Thyroid gland (tissue), 4 donors: ENCODE results near the gene MVB12B.
"Not testable (repeated sequence)": the region's sequence is repeated elsewhere in the genome, so short reads cannot be mapped to it uniquely, and the experiment has no call there.

ENCODE experiments used
- POLR2A ChIP-seq, 2 donors: fragments of 450-650 bp; IDR thresholded peaks; one replicate each; pipeline ENCODE4 v1.6.1; 2017; ENCODE audit warnings: antibody characterized with exemption in 2 of 2, mild to moderate bottlenecking in 2 of 2, moderate library complexity in 1 of 2
- TF ChIP-seq, protein P1 (sequence below), 6 experiments: fragments of 200-600 bp in 3 of 6; fragments of 450-650 bp in 3 of 6; sonication (generic) in 3 of 6; IDR thresholded peaks; one replicate each; pipeline ENCODE4 v1.5.1; 2016 to 2019; ENCODE audit warnings: antibody characterized with exemption in 6 of 6, mild to moderate bottlenecking in 2 of 6, inconsistent platforms in 1 of 6, moderate library complexity in 1 of 6

DNA sequence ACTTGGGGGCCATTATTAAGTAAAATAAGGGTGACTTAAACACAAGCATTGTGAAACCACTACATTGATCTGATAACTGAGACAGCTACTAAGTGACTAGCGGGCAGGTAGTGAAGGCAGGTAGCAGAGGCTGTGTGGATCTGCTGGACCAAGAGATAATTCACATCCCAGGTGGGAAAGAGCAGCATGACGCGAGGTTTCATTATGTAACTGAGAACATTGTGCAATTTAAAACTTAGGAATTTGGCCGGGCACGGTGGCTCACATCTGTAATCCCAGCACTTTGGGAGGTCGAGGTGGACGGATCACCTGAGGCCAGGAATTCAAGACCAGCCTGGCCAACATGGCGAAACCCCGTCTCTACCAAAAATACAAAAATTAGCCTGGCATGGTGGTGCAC, 213.8 kb downstream of the MVB12B start:
- TF ChIP-seq, protein P1, sequence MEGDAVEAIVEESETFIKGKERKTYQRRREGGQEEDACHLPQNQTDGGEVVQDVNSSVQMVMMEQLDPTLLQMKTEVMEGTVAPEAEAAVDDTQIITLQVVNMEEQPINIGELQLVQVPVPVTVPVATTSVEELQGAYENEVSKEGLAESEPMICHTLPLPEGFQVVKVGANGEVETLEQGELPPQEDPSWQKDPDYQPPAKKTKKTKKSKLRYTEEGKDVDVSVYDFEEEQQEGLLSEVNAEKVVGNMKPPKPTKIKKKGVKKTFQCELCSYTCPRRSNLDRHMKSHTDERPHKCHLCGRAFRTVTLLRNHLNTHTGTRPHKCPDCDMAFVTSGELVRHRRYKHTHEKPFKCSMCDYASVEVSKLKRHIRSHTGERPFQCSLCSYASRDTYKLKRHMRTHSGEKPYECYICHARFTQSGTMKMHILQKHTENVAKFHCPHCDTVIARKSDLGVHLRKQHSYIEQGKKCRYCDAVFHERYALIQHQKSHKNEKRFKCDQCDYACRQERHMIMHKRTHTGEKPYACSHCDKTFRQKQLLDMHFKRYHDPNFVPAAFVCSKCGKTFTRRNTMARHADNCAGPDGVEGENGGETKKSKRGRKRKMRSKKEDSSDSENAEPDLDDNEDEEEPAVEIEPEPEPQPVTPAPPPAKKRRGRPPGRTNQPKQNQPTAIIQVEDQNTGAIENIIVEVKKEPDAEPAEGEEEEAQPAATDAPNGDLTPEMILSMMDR (IDR thresholded peaks at IDR 0.05), result not testable (repeated sequence)
- TF ChIP-seq POLR2A (IDR thresholded peaks at IDR 0.05), result not testable (repeated sequence)
